GM23338 (cell line): ENCODE results near the gene C10orf105. TPM values are rescaled to one million over a fixed set of nuclear protein-coding genes. Genes with fewer than 3 reads are reported as not detected.

Experiments used
- ATAC-seq: fragments of 200-7000 bp; cut with Tn5 transposase; 3 replicates; pipeline ENCODE4 v1.9.1; 2020
- DNase-seq: peaks from one replicate; pipeline ENCODE4 v3.0.0-alpha.2; 2015; ENCODE audit warnings: low spot score
- H2AFZ ChIP-seq: fragments of 200-600 bp; sonication (generic); 2 replicates; pipeline ENCODE4 v1.8.0; 2016; ENCODE audit warnings: antibody characterized with exemption, mild to moderate bottlenecking, moderate library complexity
- H3F3A ChIP-seq: fragments of 200-600 bp; sonication (generic); replicated peaks from 2 replicates; pipeline ENCODE4 v1.8.0; 2017; ENCODE audit warnings: antibody characterized with exemption, mixed run types, low read depth
- H3K27ac ChIP-seq: fragments of 200-600 bp; sonication (generic); 2 replicates; pipeline ENCODE4 v1.6.1; 2016; ENCODE audit warnings: low read depth
- H3K27me3 ChIP-seq: fragments of 200-600 bp; sonication (generic); 2 replicates; pipeline ENCODE4 v1.8.0; 2016; ENCODE audit warnings: mild to moderate bottlenecking, mixed run types, moderate library complexity; ENCODE audit not compliant: insufficient read depth
- H3K36me3 ChIP-seq: fragments of 200-600 bp; sonication (generic); 2 replicates; pipeline ENCODE4 v1.8.0; 2016; ENCODE audit warnings: mild to moderate bottlenecking; ENCODE audit not compliant: insufficient read depth
- H3K4me1 ChIP-seq: fragments of 200-600 bp; sonication (generic); 2 replicates; pipeline ENCODE4 v1.8.0; 2016; ENCODE audit warnings: mild to moderate bottlenecking, moderate library complexity; ENCODE audit not compliant: insufficient read depth
- H3K4me2 ChIP-seq: fragments of 200-600 bp; sonication (generic); 2 replicates; pipeline ENCODE4 v1.7.1; 2017; ENCODE audit warnings: mixed run types
- H3K4me3 ChIP-seq: fragments of 200-600 bp; sonication (generic); 2 replicates; pipeline ENCODE4 v1.6.1; 2016; ENCODE audit warnings: mixed run types
- H3K79me2 ChIP-seq: fragments of 200-600 bp; sonication (generic); replicated peaks from 2 replicates; pipeline ENCODE4 v1.8.0; 2017; ENCODE audit warnings: mild to moderate bottlenecking; ENCODE audit not compliant: insufficient read depth
- H3K9me2 ChIP-seq: fragments of 200-600 bp; sonication (generic); 2 replicates; pipeline ENCODE4 v1.8.0; 2017; ENCODE audit not compliant: insufficient read depth
- H4K20me1 ChIP-seq: fragments of 200-600 bp; sonication (generic); replicated peaks from 2 replicates; pipeline ENCODE4 v1.8.0; 2017; ENCODE audit warnings: mild to moderate bottlenecking; ENCODE audit not compliant: insufficient read depth
- H3K27ac Mint-ChIP-seq: 2 replicates; pipeline ENCODE4 v1.8.0; 2020; ENCODE audit warnings: inconsistent platforms, mild to moderate bottlenecking, moderate library complexity, mixed read lengths
- H3K27me3 Mint-ChIP-seq: 3 replicates; pipeline ENCODE4 v1.8.0; 2022; ENCODE audit warnings: low read depth, mild to moderate bottlenecking, moderate library complexity, mixed read lengths, inconsistent platforms; ENCODE audit not compliant: insufficient read depth, poor library complexity
- H3K36me3 Mint-ChIP-seq: 3 replicates; pipeline ENCODE4 v1.8.0; 2021; ENCODE audit warnings: low read depth, mild to moderate bottlenecking, inconsistent platforms, moderate library complexity, mixed read lengths
- H3K4me1 Mint-ChIP-seq: 3 replicates; pipeline ENCODE4 v1.8.0; 2020; ENCODE audit warnings: mild to moderate bottlenecking, inconsistent platforms, mixed read lengths
- H3K4me3 Mint-ChIP-seq: 3 replicates; pipeline ENCODE4 v1.8.0; 2021; ENCODE audit warnings: moderate library complexity, mild to moderate bottlenecking, inconsistent platforms, mixed read lengths
- H3K9me3 Mint-ChIP-seq: 3 replicates; pipeline ENCODE4 v1.8.0; 2020; ENCODE audit warnings: moderate library complexity, mild to moderate bottlenecking, inconsistent platforms, mixed read lengths
- CTCF ChIP-seq, 2 experiments: fragments of 200-600 bp in 1 of 2; sonication (generic) in 1 of 2; conservative IDR thresholded peaks; 2 replicates each; pipeline versions ENCODE4 v1.5.1 to v1.6.1; 2016 to 2017; ENCODE audit warnings: antibody characterized with exemption in 2 of 2, low read depth in 2 of 2, mild to moderate bottlenecking in 2 of 2, moderate library complexity in 1 of 2
- EZH2phosphoT487 ChIP-seq: fragments of 200-600 bp; sonication (generic); IDR thresholded peaks from one replicate; pipeline ENCODE4 v1.8.1; 2018; ENCODE audit warnings: antibody characterized with exemption; ENCODE audit not compliant: unreplicated experiment
- JUNB ChIP-seq: IDR thresholded peaks from one replicate; pipeline ENCODE4 v1.6.1; 2016; ENCODE audit warnings: antibody characterized with exemption; ENCODE audit not compliant: unreplicated experiment
- NANOG ChIP-seq: IDR thresholded peaks from 2 replicates; pipeline ENCODE4 v1.6.1; 2016; ENCODE audit warnings: antibody characterized with exemption, borderline replicate concordance
- ZNF462 ChIP-seq: fragments of 250-450 bp; sonication (Bioruptor Pico); IDR thresholded peaks from 2 replicates; pipeline ENCODE4 v1.5.0; 2020; ENCODE audit warnings: mild to moderate bottlenecking, moderate library complexity
- polyA plus RNA-seq: library from polyadenylated mRNA; unstranded; fragments of >200 nt; fragmentation: Nextera tagmentation; extraction: Ambion mirVana; gene quantifications from 2 replicates; pipeline ENCODE4 v1.2.1, GENCODE V29; 2016
- total RNA-seq: library from RNA; depleted of rRNA; stranded (reverse); fragments of >200 nt; shearing (Covaris generic); gene quantifications from 2 replicates; pipeline ENCODE4 v1.2.3, GENCODE V29; 2014

The C10orf105 gene
- total and polyA plus RNA-seq, 2 experiments from 2014 or later = 0.15 to 0.17 TPM

- TF ChIP-seq ZNF462 (CRISPR knock-in tag) (no peak), NANOG (no peak), JUNB (no peak)
Measured at GRCh38 chr10:71710519-71710918, 9.1 kb downstream of the C10orf105 start (continued).

GRCh38 chr10:71708897-71709882 is 10.4 kb downstream of the C10orf105 start:
- H3K27ac Mint-ChIP-seq = no peak overlapping the region
- peaks cover 18% of the 10 kb centered on the region for H3K27me3 Mint-ChIP-seq
- peaks cover 8% of the 10 kb centered on the region for H3K4me1 ChIP-seq
- peaks cover 14% of the 10 kb centered on the region for H3K4me1 Mint-ChIP-seq
- TF ChIP-seq CTCF (conservative IDR thresholded peaks at IDR 0.05; ENCODE audit: low read depth in 2 of 2) (0 out of 4 replicates have a peak, but pooled peaks of 1 of the 2 experiments have one; percentile 14), EZH2phosphoT487 (no peak)
- peak; percentile 17 for DNase-seq
- no peak overlapping the region for H3K4me2 ChIP-seq
- no peak overlapping the region for H2AFZ ChIP-seq
- H3K4me3 Mint-ChIP-seq = no peak overlapping the region
- no peaks in the 10 kb centered on the region for H3K36me3 Mint-ChIP-seq
- H3K9me2 ChIP-seq = no peaks in the 10 kb centered on the region
- H3K36me3 ChIP-seq = no peaks in the 10 kb centered on the region
- no peaks in the 10 kb centered on the region for H3K79me2 ChIP-seq
- H3K27ac ChIP-seq = no peak overlapping the region
- H3K9me3 Mint-ChIP-seq = no peaks in the 10 kb centered on the region
- no peaks in the 10 kb centered on the region for H3F3A ChIP-seq
- no peaks in the 10 kb centered on the region for H4K20me1 ChIP-seq
- H3K27me3 ChIP-seq = no peaks in the 10 kb centered on the region
- no peak for ATAC-seq
- H3K4me3 ChIP-seq = no peak overlapping the region
